NCI-H1436 treated with DMSO at 0.1 percent for 48 hours (cell line): ENCODE data around the gene JAKMIP3.

Source experiments
- DNase-seq: peaks from one replicate; lab custom pipeline; 2025; lab: John Stamatoyannopoulos, UW

Gene JAKMIP3

DNA sequence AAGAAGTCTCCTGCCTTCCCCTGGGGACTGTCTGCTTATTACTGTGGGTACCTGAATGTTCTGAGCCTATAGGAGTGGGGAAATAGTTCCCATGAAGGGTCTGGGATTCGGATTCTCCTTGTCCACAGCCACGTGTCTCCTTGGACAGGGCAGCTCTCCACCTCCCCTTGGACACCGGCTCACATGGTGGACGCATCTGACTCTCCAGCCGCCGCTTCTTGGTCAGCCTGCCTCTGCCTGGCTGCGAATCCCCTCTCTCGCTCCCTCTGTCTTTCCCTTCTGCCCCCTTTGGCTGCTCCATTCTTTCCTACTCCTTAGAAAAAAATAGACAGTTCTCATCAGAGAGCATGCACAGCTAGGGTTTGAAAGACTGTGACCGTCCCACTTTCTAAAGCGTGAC is 46.9 kb downstream of the JAKMIP3 start:
- no peak for DNase-seq

DNA sequence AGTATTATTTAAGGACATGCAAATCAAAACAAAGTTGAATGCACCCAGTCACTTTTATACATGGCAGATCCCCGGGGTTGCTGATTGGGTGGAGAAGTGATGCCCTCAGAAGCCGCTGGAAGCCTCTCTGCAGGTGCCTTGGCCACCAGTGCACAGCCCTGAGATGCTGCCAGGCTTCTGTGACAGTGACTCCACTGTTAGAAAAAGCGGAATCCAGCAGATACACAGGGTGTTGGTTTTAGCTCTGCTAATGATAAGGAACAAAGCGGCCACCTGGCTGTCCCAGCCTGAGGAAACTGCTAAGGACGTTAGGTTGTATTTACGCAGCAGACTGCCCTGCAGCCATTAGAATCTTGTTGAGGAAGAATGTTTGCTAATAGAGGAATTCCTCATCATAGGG is 47.5 kb downstream of the JAKMIP3 start:
- DNase-seq, result no peak

DNA sequence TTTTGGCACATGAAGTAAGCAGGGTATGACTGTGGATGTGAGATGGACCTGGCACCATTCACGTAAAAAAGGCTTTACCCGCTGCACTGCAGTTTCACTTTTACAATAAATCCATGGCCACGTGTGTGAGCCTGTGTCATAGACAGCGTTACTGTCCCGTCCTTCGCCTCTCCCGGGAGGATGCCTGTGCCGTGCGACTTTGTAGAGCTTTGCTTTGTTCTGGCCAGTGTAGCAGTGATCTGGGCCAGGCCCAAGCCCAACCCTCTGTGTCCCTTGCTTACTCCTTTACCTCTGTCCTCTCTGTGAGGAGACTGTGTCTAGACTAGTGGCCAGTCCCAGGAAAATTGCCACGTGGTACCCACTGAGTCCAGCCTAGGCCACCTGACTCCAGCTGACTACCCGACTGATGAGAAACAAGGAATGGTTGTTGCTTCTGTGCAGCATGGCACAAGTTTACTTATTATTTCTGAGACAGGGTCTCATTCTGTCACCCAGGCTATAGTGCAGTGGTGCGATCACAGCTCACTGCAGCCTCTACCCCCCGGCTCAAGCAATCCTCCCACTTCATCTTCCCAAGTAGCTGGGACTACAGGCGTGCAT is 48.1 kb downstream of the JAKMIP3 start:
- no peak for DNase-seq

DNA sequence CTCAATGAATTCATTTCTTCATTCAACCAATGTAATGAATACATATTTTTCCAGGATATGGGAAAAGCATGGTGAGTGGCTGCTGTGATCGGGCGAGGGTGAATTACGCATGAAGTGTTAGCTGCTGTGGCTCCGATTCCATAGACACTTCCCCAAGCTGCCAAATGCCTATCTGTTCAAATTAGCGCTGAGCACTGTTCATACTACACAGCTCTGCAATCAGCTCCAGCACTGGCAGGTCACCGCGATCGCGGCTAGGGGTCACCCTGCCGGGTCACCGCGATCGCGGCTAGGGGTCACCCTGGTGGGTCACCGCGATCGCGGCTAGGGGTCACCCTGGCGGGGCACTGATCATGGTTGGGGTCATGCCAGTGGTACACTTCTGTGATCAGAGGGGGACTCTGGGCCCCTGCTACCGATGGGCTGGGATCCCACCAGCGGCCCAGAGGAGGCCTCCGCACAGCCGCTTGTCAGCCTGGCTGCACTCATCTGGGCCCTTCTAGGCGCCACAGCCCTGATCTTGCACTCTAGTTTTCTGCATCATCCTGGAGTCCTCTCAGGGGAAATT is 49.3 kb downstream of the JAKMIP3 start:
- DNase-seq, result no peak
